IPS DF 19.7 (cell line): Measurements from ENCODE around the gene TEPSIN.

Experiments used
- DNase-seq: peaks from one replicate; pipeline ENCODE4 v3.0.0-alpha.2; 2013; ENCODE audit warnings: low read depth, low spot score

The TEPSIN gene

GRCh38 chr17:81184555-81184954 lies 54.3 kb downstream of the TEPSIN start:
- no peak for DNase-seq

GRCh38 chr17:81183807-81184206 lies 55.0 kb downstream of the TEPSIN start:
- no peak for DNase-seq

DNA sequence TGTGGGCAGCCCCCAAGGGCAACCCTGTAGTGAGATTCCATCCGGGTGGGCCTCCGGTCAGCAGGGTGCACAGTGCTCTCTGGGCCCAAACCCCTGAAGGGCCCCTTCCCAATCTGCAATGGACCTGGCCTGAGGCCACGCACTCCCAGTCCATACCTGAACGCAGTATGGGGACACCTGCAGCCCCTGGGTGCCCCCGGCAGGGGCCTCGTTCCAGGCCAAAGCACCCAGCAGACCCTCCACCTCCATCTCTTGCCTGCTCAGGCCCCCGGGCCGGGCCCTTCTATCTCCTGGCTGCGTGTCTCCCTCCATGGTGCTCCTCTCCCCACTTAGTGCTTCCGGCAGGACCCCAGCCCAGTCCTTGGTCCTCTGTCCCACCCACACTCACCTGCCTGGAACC lies 55.5 kb downstream of the TEPSIN start:
- DNase-seq = no peak

DNA sequence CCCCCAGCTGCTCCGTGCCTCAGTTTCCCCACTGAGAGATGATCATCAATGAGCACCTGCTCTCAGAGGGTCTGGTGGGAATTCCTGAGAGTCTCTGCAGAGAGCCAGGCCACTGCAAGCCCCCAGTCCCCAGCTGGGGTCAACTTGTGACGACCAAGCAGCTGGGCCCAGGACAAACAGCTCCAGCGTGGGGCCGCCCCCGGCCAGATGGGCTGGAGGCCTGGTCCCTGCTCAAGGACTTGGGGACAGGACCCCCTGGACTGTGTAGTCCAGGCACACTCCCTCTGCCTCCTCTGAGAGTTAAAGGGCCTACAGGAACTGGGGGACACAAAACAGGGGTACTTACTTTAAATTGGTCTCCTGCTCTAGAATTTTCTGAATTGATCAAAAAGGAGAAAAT lies 56.3 kb downstream of the TEPSIN start:
- DNase-seq = no peak

DNA sequence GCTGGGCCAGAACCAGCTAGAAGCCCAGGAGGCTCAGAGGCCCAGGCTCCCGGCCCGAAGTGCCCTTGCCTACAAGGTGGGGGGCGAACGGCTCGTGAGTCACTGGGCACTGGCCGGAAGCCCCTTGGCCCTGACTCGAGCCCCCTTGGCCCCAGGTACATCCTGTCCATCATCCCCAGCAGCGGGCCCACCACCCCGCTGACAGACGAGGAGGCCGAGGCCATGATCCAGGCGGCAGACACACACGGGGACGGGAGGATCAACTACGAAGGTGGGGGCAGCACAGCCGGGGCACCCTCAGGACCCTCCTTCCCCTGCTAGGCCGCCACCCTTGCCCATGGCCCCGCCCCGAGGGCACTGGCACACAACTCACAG lies 57.1 kb downstream of the TEPSIN start:
- DNase-seq = no peak

DNA sequence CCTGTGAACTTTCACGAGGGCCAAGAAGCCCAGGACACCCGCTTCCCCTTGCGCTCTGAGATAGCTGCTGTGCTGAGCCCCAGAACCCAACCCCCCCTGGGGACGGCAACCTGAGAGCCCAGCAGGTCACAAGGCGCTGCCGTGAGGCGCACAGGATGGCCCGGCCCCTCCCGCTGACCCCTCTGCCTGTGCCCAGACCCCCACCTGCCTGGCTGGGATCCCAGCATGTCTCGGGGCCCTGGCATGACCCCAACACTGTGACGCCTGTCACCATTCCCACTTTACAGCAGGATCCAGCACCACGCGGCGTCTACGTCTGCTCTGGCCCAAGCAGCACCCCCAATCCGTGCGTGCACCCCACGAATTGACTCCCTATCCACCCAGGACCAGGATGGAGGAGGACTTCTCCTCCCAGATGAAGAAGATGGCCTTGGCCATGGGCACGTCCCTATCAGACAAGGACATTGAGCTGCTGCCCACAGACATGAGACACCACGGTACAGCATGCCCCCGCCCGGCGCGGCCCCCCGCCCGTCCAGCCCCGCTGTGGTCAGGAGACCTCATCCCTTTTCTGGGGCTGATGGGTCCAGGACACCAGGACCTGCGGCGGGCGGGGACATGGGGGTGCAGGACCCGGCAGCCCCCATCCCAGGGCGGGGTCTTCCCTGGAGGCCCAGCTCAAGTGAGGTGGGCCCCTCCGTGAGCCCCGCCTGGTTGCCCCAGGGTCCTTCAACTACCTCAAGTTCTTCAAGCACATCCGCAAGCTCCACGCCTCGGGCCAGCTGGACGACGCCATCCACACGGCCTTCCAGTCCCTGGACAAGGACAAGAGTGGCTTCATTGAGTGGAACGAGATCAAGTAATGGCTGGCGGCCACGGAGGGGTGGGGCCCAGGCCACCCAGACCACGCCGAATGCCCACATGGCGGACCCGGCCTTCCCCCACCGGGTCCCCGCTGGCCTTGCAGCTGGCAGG lies 57.7 kb downstream of the TEPSIN start:
- no peak for DNase-seq

DNA sequence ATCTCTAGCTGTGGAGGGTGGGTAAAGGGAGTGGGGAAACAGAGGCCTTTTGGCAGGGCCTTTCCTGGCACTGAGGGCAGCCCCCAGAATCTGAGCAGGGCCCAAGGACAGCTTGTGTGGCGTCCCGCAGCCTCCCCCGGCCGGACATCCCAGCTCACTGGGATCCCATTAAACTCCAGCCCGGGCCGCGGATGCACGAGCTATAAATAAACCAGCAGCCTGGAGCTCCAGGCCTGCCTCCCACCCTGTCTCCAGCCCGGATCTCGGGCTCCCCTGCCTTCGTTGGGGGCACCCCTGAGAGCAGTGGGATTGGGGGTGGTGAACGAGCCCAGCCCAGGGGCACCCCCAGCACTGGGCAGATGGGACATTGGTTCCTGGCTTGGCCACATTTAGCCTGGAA lies 59.0 kb downstream of the TEPSIN start:
- DNase-seq = no peak

- no peak for DNase-seq
Observed at GRCh38 chr17:81179220-81179619, 59.6 kb downstream of the TEPSIN start.
